HepG2 (cell line): ENCODE measurements around the gene TAC3. TPM values are rescaled to one million over a fixed set of nuclear protein-coding genes. Genes with fewer than 3 reads are reported as not detected.
A peak's percentile ranks its signal among the peaks of the same experiment; 100 is the strongest.

Source experiments
- ASH2L ChIP-seq: fragments of 300-600, 200-600 bp; sonication (generic); IDR thresholded peaks from 2 replicates; pipeline ENCODE4 v1.7.0; 2017; ENCODE audit warnings: low read depth, mild to moderate bottlenecking, moderate library complexity, mixed read lengths, low read length; ENCODE audit not compliant: insufficient read length
- CC2D1A ChIP-seq: sonication (generic); formaldehyde crosslinking; IDR thresholded peaks from 2 replicates; pipeline ENCODE4 v1.8.1; 2023; ENCODE audit warnings: mild to moderate bottlenecking, missing genetic modification reagents
- FOXK1 ChIP-seq: sonication (generic); formaldehyde crosslinking; IDR thresholded peaks from 2 replicates; pipeline ENCODE4 v1.4.0; 2020; ENCODE audit warnings: low read depth, missing genetic modification reagents, borderline replicate concordance
- GTF3A ChIP-seq: sonication (generic); formaldehyde crosslinking; conservative IDR thresholded peaks from 2 replicates; pipeline ENCODE4 v1.4.0; 2020; ENCODE audit warnings: mild to moderate bottlenecking, missing genetic modification reagents
- HOXA5 ChIP-seq: sonication (generic); formaldehyde crosslinking; IDR thresholded peaks from 2 replicates; pipeline ENCODE4 v1.4.0; 2020; ENCODE audit warnings: missing genetic modification reagents
- JUN ChIP-seq: sonication (generic); formaldehyde crosslinking; IDR thresholded peaks from 2 replicates; pipeline ENCODE4 v1.4.0; 2020; ENCODE audit warnings: mild to moderate bottlenecking, missing genetic modification reagents
- MEIS1 ChIP-seq: sonication (generic); formaldehyde crosslinking; IDR thresholded peaks from 2 replicates; pipeline ENCODE4 v1.9.0; 2021; ENCODE audit warnings: mild to moderate bottlenecking, missing genetic modification reagents, moderate library complexity, borderline replicate concordance
- PCBP2 ChIP-seq: fragments of 200-400 bp; formaldehyde crosslinking; optimal IDR thresholded peaks from 2 replicates; pipeline ENCODE3; 2018; ENCODE audit warnings: low read length, low read depth; ENCODE audit not compliant: poor library complexity, severe bottlenecking
- PHF20 ChIP-seq: sonication (generic); formaldehyde crosslinking; IDR thresholded peaks from 2 replicates; pipeline ENCODE4 v1.5.0; 2020; ENCODE audit warnings: mild to moderate bottlenecking, missing genetic modification reagents
- PHF21A ChIP-seq: sonication (generic); formaldehyde crosslinking; IDR thresholded peaks from 2 replicates; pipeline ENCODE4 v1.5.0; 2020; ENCODE audit warnings: mild to moderate bottlenecking, missing genetic modification reagents
- POLR2A ChIP-seq, 2 experiments: IDR thresholded peaks; 2 replicates each; pipeline ENCODE4 v1.6.1; 2011; ENCODE audit warnings: low read depth in 2 of 2, low read length in 2 of 2, mild to moderate bottlenecking in 1 of 2, moderate library complexity in 1 of 2; ENCODE audit not compliant: insufficient read depth in 1 of 2
- ZBTB21 ChIP-seq: sonication (generic); formaldehyde crosslinking; IDR thresholded peaks from 2 replicates; pipeline ENCODE4 v1.4.0; 2020; ENCODE audit warnings: missing genetic modification reagents
- ZFP41 ChIP-seq: sonication (generic); formaldehyde crosslinking; IDR thresholded peaks from 2 replicates; pipeline ENCODE4 v1.4.0; 2020; ENCODE audit warnings: mild to moderate bottlenecking, missing genetic modification reagents, borderline replicate concordance
- ZNF17 ChIP-seq: sonication (generic); formaldehyde crosslinking; IDR thresholded peaks from 2 replicates; pipeline ENCODE4 v1.5.0; 2020; ENCODE audit warnings: mild to moderate bottlenecking, missing genetic modification reagents
- ZNF496 ChIP-seq: sonication (generic); formaldehyde crosslinking; IDR thresholded peaks from 2 replicates; pipeline ENCODE4 v1.8.1; 2023; ENCODE audit warnings: mild to moderate bottlenecking, moderate library complexity, missing genetic modification reagents; ENCODE audit not compliant: insufficient replicate concordance
- ZNF674 ChIP-seq: sonication (generic); formaldehyde crosslinking; IDR thresholded peaks from 2 replicates; pipeline ENCODE4 v1.5.0; 2020; ENCODE audit warnings: low read depth, mild to moderate bottlenecking, missing genetic modification reagents
- ZNF770 ChIP-seq: sonication (generic); formaldehyde crosslinking; IDR thresholded peaks from 2 replicates; pipeline ENCODE4 v1.5.0; 2020; ENCODE audit warnings: mild to moderate bottlenecking, missing genetic modification reagents
- ZNF891 ChIP-seq: sonication (generic); formaldehyde crosslinking; IDR thresholded peaks from 2 replicates; pipeline ENCODE4 v1.5.0; 2020; ENCODE audit warnings: mild to moderate bottlenecking, missing genetic modification reagents
- polyA plus RNA-seq, 8 experiments: library from polyadenylated mRNA; depleted of rRNA in 3 of 8; stranded (reverse) in 7 of 8; unstranded in 1 of 8; fragments of >200 nt; fragmentation: Illumina TruSeq in 4 of 8; extraction: Trizol in 4 of 8; gene quantifications; 2 replicates each; pipeline versions ENCODE4 v1.2.1 to v1.2.3, GENCODE V29; 2011 to 2016; ENCODE audit warnings: low read depth in 4 of 8, missing spikeins in 1 of 8, mixed read lengths in 1 of 8; ENCODE audit not compliant: insufficient read depth in 1 of 8
- total RNA-seq, 5 experiments: library from RNA; depleted of rRNA; stranded (reverse); fragments of >200 nt; fragmentation: Illumina TruSeq; extraction: Trizol; gene quantifications; 2 replicates each; pipeline ENCODE4 v1.2.3, GENCODE V29; 2016; ENCODE audit warnings: low read depth in 1 of 5

Gene TAC3
- total and polyA plus RNA-seq, 2 of the 13 experiments (the other 11 are each of a cell fraction or from before 2014, with no cell fraction given): 0.13 to 0.15 TPM

- TF ChIP-seq HOXA5: no peak
- no peak for TF ChIP-seq ASH2L
- no peak for TF ChIP-seq ZNF496
- no peak for TF ChIP-seq POLR2A (IDR thresholded peaks at IDR 0.05; ENCODE audit: insufficient read depth in 1 of 2, low read depth in 2 of 2, low read length in 2 of 2)
- no peak for TF ChIP-seq MEIS1 (CRISPR knock-in tag)
- no peak for TF ChIP-seq ZNF891 (CRISPR knock-in tag)
- no peak for TF ChIP-seq PCBP2
- TF ChIP-seq CC2D1A: no peak
- no peak for TF ChIP-seq FOXK1 (CRISPR knock-in tag)
- TF ChIP-seq ZNF770: no peak
- no peak for TF ChIP-seq ZFP41 (CRISPR knock-in tag)
- no peak for TF ChIP-seq PHF21A (CRISPR knock-in tag)
- TF ChIP-seq JUN: no peak
- TF ChIP-seq GTF3A (CRISPR knock-in tag): no peak
- TF ChIP-seq ZBTB21 (CRISPR knock-in tag): no peak
- no peak for TF ChIP-seq PHF20 (CRISPR knock-in tag)
- 0 out of 2 replicates have a peak, but pooled peaks have one; percentile 70 for TF ChIP-seq ZNF674 (CRISPR knock-in tag)
- no peak for TF ChIP-seq ZNF17
Measured at GRCh38 chr12:57049890-57050289, 33.6 kb upstream of the TAC3 start, which contains the start of gene MYO1A (continued).
